Measurements from ENCODE around the gene MAPT.

- TF ChIP-seq POLR2A (IDR thresholded peaks at IDR 0.05) (no peak), CTCF (IDR thresholded peaks at IDR 0.05) (no peak)
Measured at GRCh38 chr17:46028981-46029565, 134.7 kb downstream of the MAPT start.
